HepG2 (cell line): ENCODE measurements around the gene ATG16L2. TPM values are rescaled to one million over a fixed set of nuclear protein-coding genes. Genes with fewer than 3 reads are reported as not detected.

Source experiments
- ATF7-NPFF ChIP-seq: sonication (generic); formaldehyde crosslinking; IDR thresholded peaks from 2 replicates; pipeline ENCODE4 v1.8.1; 2023; ENCODE audit warnings: mild to moderate bottlenecking, low read depth, missing genetic modification reagents, moderate library complexity
- CREB3 ChIP-seq: sonication (generic); formaldehyde crosslinking; IDR thresholded peaks from 2 replicates; pipeline ENCODE4 v1.5.0; 2020; ENCODE audit warnings: missing genetic modification reagents
- ESRRA ChIP-seq: sonication (generic); formaldehyde crosslinking; IDR thresholded peaks from 2 replicates; pipeline ENCODE4 v1.5.1; 2020; ENCODE audit warnings: mild to moderate bottlenecking, low read depth, missing genetic modification reagents
- FOXC1 ChIP-seq: sonication (generic); formaldehyde crosslinking; IDR thresholded peaks from 2 replicates; pipeline ENCODE4 v1.8.0; 2022; ENCODE audit warnings: mild to moderate bottlenecking, missing genetic modification reagents, borderline replicate concordance
- MAX ChIP-seq: IDR thresholded peaks from 2 replicates; pipeline ENCODE4 v1.6.1; 2012; ENCODE audit warnings: inconsistent platforms
- POLR2AphosphoS2 ChIP-seq: IDR thresholded peaks from 2 replicates; pipeline ENCODE4 v1.6.1; 2011; ENCODE audit warnings: low read depth, low read length, improper control_type of control experiment
- RFX5 ChIP-seq: IDR thresholded peaks from 2 replicates; pipeline ENCODE4 v1.6.1; 2011; ENCODE audit warnings: low read depth, low read length, improper control_type of control experiment
- SATB2 ChIP-seq: sonication (generic); formaldehyde crosslinking; IDR thresholded peaks from 2 replicates; pipeline ENCODE4 v1.5.0; 2020; ENCODE audit warnings: missing genetic modification reagents
- SIX4 ChIP-seq: sonication (generic); formaldehyde crosslinking; IDR thresholded peaks from 2 replicates; pipeline ENCODE4 v1.4.0; 2020; ENCODE audit warnings: missing genetic modification reagents
- SP2 ChIP-seq: sonication (generic); formaldehyde crosslinking; IDR thresholded peaks from 2 replicates; pipeline ENCODE4 v1.5.1; 2020; ENCODE audit warnings: mild to moderate bottlenecking, missing genetic modification reagents
- ZBTB4 ChIP-seq: sonication (generic); formaldehyde crosslinking; IDR thresholded peaks from 2 replicates; pipeline ENCODE4 v1.4.0; 2020; ENCODE audit warnings: missing genetic modification reagents, mild to moderate bottlenecking, borderline replicate concordance
- ZSCAN25 ChIP-seq: sonication (generic); formaldehyde crosslinking; IDR thresholded peaks from 2 replicates; pipeline ENCODE4 v1.8.0; 2022; ENCODE audit warnings: mild to moderate bottlenecking, missing genetic modification reagents
- polyA plus RNA-seq, 8 experiments: library from polyadenylated mRNA; depleted of rRNA in 3 of 8; stranded (reverse) in 7 of 8; unstranded in 1 of 8; fragments of >200 nt; fragmentation: Illumina TruSeq in 4 of 8; extraction: Trizol in 4 of 8; gene quantifications; 2 replicates each; pipeline versions ENCODE4 v1.2.1 to v1.2.3, GENCODE V29; 2011 to 2016; ENCODE audit warnings: low read depth in 4 of 8, missing spikeins in 1 of 8, mixed read lengths in 1 of 8; ENCODE audit not compliant: insufficient read depth in 1 of 8
- total RNA-seq, 5 experiments: library from RNA; depleted of rRNA; stranded (reverse); fragments of >200 nt; fragmentation: Illumina TruSeq; extraction: Trizol; gene quantifications; 2 replicates each; pipeline ENCODE4 v1.2.3, GENCODE V29; 2016; ENCODE audit warnings: low read depth in 1 of 5
- TF ChIP-seq, protein P1 (sequence below), 2 experiments: IDR thresholded peaks; 2 replicates each; pipeline ENCODE4 v1.6.1; 2011 to 2012; ENCODE audit warnings: low read length in 2 of 2, borderline replicate concordance in 1 of 2, low read depth in 1 of 2, mild to moderate bottlenecking in 1 of 2, moderate library complexity in 1 of 2
- TF ChIP-seq, protein P2 (sequence below): IDR thresholded peaks from 2 replicates; pipeline ENCODE4 v1.6.1; 2016

Gene ATG16L2
- total and polyA plus RNA-seq, 2 of the 13 experiments (the other 11 are each of a cell fraction or from before 2014, with no cell fraction given), result 6.2 to 14.8 TPM

DNA sequence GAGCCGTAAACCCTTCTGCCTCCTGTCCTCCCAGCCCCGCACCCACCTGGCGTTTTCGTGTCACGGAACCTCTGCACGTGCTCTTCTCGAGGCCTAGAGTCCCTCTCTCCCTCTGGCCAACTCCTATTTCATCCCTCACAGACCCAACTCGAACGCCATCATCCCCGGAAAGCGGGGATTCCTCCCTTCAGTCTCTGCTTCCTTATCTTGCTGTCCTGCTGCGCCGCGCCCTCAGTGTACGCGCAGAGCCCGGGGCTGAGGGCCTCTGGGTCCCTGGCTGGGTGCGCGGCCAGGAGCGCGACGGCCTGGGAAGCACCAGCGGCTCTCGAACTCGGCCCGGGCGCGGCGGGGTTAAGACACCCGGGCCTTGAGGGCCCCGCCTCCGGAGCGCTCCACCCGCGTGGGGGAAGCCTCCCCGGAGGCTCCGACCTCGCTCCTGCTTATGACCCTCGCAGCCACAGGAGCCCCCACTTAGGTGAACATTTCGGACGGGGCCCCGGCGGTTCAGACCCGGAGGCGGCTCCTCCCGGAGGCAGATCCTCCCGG lies 398 bp upstream of the ATG16L2 start (continued):
- TF ChIP-seq, protein P1, sequence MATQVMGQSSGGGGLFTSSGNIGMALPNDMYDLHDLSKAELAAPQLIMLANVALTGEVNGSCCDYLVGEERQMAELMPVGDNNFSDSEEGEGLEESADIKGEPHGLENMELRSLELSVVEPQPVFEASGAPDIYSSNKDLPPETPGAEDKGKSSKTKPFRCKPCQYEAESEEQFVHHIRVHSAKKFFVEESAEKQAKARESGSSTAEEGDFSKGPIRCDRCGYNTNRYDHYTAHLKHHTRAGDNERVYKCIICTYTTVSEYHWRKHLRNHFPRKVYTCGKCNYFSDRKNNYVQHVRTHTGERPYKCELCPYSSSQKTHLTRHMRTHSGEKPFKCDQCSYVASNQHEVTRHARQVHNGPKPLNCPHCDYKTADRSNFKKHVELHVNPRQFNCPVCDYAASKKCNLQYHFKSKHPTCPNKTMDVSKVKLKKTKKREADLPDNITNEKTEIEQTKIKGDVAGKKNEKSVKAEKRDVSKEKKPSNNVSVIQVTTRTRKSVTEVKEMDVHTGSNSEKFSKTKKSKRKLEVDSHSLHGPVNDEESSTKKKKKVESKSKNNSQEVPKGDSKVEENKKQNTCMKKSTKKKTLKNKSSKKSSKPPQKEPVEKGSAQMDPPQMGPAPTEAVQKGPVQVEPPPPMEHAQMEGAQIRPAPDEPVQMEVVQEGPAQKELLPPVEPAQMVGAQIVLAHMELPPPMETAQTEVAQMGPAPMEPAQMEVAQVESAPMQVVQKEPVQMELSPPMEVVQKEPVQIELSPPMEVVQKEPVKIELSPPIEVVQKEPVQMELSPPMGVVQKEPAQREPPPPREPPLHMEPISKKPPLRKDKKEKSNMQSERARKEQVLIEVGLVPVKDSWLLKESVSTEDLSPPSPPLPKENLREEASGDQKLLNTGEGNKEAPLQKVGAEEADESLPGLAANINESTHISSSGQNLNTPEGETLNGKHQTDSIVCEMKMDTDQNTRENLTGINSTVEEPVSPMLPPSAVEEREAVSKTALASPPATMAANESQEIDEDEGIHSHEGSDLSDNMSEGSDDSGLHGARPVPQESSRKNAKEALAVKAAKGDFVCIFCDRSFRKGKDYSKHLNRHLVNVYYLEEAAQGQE (IDR thresholded peaks at IDR 0.05; ENCODE audit: borderline replicate concordance in 1 of 2, low read depth in 1 of 2, low read length in 2 of 2), result no peak; a peak in 1 of 4 replicates
- TF ChIP-seq ZBTB4 (CRISPR knock-in tag) (no peak), RFX5 (no peak), ESRRA (CRISPR knock-in tag) (0 out of 2 replicates have a peak, but pooled peaks have one; percentile 6), ATF7-NPFF (CRISPR knock-in tag) (no peak; the same call in 1 of the 2 replicates), SP2 (CRISPR knock-in tag) (peak; percentile 16; the same call in 1 of the 2 replicates), SATB2 (no peak), ZSCAN25 (CRISPR knock-in tag) (no peak), CREB3 (CRISPR knock-in tag) (no peak; the same call in 1 of the 2 replicates), SIX4 (CRISPR knock-in tag) (peak; percentile 24; the same call in 1 of the 2 replicates), POLR2AphosphoS2 (no peak), FOXC1 (peak; percentile 69; the same call in 1 of the 2 replicates), MAX (peak; percentile 85)
- TF ChIP-seq, protein P2, sequence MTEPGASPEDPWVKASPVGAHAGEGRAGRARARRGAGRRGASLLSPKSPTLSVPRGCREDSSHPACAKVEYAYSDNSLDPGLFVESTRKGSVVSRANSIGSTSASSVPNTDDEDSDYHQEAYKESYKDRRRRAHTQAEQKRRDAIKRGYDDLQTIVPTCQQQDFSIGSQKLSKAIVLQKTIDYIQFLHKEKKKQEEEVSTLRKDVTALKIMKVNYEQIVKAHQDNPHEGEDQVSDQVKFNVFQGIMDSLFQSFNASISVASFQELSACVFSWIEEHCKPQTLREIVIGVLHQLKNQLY (CRISPR knock-in tag), result no peak; the same call in 1 of the 2 replicates
- TF ChIP-seq, all 625 proteins: peak for 180
